GM19193 (cell line): ENCODE results near the gene MAOB.

Experiments used
- POLR2A ChIP-seq: IDR thresholded peaks from 4 replicates; pipeline ENCODE4 v1.6.1; 2011; ENCODE audit not compliant: insufficient read depth, insufficient read length; ENCODE audit errors: extremely low read depth

The MAOB gene

DNA sequence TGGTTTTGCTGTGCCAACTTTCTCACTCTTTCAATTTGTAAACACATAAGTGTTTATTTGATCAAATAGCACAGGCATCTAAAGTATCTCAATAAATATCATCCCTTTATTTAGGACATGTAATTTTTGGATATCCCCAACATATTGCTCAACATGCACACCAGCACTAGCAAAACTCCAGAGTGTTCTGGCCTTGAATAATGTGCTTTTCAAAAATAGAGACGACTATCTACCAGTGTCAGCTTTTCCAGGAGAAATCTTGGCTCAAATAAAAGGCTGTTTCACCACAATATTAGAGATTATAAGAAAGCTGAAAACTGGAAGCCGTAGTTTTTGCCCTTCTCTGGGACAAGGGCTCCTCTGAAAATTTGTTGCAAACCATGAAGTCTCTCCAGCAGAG, 67.0 kb downstream of the MAOB start:
- no peak for TF ChIP-seq POLR2A

DNA sequence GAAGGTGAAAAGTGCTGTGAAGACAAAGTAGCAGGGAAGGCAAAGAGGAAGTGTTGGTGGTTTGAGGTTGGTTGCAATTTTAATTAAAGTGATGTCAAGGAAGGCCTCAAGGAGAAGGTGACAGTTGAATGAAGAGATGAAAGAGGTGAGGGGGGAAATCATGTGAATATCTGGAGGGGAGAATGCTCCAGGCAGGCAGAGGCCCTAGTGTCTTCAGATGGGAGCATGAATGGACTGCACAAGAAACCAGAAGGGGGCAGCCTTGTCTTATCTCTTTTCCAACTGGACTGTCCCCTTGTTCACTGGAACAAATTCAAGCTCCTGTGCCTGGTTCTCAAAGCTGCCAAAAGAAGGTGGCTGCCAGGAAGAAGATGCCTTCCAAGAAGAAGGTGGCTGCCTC, 68.4 kb downstream of the MAOB start:
- no peak for TF ChIP-seq POLR2A

DNA sequence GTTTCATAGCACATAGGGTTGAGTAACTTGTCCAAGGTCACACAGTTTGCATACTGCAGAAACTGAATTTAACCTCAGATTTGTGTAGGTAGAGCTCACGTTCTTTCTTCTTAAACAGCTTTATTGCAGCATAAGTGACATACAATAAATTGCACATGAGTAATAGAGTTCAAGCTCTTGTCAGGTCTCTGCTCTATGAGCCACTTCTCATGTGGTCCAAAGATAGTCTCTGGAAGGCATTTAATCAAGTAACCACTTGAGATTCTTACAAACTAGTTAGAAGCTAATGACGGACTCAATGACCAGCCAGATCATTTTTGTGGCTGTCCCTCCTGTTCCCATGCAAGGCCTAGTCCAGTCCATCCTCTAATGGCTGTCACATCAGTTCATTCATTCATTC, 68.9 kb downstream of the MAOB start:
- no peak for TF ChIP-seq POLR2A

DNA sequence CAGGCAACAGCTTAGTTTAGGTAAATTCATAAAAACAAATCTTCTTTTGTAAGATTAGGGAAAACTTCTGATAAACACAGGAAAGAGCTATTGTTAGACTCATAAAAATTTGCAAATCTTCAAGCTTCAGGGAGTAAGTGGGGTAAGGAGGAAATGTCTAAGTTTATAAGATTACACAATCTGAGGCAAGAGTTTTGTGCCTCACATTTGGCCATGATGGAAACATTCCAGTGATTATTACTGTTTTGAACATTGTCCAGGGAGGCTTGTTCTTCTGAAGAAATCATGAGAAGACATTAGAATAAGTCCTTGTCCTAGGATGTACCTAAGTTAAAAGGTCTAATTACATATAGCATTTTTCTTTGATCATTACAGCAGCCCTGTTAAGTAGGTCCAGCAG, 72.8 kb downstream of the MAOB start:
- no peak for TF ChIP-seq POLR2A

DNA sequence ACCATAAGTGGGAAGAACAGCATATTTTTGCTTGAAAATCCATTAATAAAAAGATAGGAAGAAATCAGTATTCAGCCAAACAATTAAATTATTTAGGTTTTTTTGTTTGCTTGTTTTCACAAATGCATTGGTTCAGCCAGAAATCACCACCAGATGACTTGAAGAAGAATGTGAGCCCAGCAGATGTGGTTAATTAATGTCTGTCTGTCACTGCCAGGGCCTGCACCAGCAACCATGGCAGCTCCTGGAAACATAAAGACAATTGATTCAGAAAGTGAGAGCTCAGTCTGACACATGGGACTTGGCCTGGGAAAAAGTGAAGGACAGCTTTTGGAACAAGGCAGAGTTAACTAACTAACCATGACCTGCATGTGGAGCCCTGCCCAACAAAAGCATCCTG, 74.0 kb downstream of the MAOB start:
- no peak for TF ChIP-seq POLR2A

DNA sequence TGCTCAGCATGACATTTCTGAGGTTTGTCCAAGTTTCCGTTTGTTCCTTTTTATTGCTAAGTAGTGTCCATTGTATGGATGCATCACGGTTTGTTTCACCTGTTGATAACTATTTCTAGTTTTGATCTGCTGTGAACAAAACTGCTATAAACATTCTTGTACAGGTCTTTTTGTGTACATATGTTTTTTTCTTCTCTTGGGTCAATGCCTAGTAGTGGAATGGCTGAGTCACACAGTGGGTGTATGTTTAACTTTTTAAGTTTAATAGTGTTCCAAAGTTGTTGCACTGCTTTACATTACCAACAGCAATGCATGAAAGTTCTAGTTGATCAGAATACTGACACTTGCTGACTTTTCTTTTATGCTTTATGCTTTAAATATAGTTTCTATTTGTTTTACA, 76.7 kb downstream of the MAOB start:
- TF ChIP-seq POLR2A, result no peak

DNA sequence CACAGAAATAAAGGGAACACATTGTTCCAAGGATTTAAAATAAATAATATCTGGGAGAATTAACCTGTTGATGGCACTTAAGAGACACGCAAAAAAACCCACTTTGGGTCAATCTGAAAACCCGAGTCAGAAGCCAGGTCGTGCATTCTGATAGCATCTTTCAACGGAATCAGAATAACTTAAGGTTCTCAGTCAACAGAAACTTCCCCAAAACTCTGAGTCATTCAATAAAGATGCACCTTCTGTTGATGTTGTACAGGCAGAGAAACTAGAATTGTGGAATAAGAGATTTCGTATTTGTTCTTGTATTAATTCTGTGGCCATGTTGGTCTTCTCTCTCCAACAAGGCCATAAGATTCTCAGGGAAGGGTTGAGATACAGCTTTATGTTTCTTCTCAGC, 78.2 kb downstream of the MAOB start:
- no peak for TF ChIP-seq POLR2A

DNA sequence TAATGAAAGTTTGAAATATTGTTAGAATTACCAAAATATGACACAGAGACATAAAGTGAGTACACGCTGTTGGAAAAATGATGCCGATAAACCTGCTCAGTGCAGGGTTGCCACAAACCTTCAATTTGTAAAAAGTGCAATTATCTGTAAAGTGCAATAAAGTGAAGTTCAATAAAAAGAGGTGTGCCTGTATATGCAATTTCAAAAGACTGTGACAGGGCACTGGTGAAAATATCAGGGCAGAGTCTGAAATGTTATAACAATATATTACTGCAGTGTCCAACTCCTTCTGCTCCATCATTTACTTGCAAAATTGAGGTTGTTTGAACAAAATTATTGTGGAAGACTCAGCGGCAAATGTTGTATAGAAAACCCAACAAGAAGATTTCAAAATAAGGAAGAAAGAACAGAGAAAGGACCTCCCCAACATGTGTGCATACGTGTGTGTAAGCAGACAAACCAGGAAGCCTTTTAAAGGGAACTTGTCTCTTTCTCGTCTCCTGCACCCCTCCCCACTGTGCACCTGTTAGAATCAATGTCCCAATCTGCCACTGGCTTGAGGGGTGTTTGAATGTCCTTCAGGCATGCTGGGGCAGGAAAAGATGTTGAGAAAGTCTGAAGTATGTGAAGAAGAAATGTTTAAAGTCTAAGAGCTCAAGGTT, 96.2 kb downstream of the MAOB start:
- TF ChIP-seq POLR2A, result no peak

DNA sequence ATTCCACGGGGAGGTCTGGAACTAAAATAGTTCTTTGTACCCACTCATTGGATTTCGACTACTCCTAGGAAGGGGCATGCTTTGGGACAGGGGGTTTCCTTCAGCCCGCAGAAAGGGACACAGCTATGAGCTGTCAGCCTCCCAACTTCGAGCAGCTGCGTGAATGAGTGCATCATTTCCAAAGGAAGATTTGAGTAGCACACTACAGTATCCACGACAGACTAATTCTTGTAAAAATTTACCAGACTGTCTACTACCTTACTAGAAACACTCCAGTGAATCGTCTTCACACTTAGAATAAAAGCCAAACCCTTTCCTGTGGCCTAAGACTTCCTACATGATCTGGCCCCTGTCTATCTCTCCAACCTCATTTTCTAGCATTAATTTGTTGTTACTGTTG, 124.2 kb downstream of the MAOB start:
- no peak for TF ChIP-seq POLR2A

DNA sequence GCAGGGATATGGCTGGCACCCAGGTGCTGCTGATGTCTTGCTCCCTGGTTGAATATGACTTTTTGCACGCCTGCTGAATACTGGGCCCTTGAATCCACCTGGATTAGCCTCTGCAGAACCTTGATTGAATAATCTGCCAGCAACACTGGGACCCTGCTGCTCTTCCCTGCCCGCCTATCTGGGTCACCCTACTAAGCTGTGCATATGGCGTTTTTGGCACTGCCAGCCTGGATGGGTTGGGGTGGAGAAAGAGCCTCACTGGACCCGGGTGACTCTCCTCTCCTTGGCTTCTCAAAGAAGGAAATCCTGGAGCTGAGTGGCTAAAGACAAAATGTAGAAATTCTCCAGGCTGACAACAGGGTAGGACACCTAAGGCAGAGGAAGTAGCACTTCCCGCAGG, 126.2 kb downstream of the MAOB start:
- no peak for TF ChIP-seq POLR2A

DNA sequence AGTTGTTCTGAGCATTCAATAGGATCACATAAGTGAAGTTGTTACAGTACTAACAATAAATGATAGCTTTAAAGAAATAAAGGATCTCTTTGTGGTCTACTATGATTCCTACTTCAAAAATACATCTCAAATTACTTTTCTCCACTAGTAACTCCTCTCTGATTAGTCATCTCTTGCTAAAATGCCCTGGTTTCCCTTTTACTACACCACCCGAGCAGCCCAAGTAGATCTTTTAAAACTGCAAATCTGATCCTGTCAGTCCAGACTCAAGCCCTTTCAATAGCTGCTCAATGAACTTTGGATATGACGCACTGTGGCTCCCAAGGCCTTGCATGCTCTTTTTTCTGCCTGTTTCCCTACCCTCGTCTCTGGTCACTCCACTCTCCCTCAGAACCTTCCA, 128.6 kb downstream of the MAOB start:
- TF ChIP-seq POLR2A, result no peak

DNA sequence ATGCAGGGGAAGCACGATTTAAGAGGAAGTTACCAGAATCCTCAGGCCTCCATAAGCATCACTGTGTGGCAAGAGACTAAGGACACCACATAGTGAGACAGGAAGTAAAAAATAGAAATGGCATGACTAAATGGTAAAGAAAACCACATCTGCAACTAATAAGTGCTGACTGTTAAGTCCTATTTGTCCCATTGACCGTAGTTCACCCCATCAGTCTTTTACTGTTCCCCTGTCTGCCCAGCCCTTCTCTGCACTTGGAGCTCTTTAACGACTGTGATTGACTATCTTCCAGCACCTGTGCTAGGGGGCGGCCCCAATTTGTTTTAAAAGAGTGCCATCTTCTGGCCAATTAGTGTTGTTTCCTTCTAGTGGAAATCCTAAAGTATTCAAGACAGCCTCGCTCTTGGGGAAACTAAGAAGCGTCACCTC, 132.0 kb downstream of the MAOB start:
- TF ChIP-seq POLR2A, result no peak

DNA sequence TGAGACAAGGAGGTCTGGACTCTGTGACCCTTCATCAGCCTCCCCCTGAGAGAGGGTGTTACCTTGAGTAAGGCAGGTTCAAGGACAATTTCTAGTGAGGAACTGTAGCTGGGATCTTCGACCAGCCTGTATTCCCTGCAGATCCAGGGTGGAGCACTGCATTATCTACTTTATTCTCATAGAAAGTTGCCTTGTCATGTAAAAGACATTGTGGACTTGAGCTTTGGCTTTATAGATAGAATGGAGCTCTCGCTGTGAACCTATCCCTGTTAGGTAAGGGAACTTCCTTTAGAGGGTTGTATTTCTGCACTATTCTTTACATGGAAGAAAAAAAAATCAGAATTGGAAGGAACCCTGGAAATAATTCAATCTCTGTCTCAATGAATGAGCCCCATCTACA, 134.8 kb downstream of the MAOB start:
- TF ChIP-seq POLR2A, result no peak

DNA sequence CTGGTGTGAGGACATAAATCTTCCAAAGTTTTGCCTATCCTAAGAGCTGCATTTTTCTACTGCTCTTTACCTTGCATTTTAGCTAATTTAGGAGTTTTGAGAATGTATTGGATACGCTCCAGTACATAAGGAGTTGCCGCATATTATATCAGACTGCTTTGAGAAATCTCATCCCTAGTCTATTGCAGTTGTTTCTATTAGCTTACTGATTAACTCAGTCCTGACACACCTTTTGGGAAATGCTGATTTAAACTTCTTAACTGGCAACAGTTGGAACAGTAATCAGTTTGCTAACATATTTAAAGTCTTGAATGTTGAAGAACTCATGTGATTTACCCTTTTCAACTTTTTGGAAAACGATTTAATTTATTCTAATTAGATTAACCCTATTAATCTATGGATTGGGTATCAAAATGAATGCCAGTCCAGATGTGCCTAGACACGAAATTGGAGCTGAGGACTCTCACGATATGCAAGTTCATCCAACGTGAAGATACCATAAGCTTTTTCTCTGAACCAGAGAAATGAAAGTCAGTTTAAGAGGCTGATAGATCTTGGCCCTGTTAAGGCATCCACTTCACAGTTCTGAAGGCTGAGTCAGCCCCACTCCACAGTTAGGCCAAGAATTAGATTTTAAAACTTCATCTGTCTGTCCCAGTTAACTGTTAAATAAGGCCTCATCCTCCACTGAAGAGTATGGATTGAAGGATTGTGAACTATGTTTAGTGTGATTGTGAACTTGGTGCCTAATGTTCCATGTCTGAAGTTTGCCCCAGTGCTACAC, 136.1 kb downstream of the MAOB start:
- TF ChIP-seq POLR2A, result no peak

DNA sequence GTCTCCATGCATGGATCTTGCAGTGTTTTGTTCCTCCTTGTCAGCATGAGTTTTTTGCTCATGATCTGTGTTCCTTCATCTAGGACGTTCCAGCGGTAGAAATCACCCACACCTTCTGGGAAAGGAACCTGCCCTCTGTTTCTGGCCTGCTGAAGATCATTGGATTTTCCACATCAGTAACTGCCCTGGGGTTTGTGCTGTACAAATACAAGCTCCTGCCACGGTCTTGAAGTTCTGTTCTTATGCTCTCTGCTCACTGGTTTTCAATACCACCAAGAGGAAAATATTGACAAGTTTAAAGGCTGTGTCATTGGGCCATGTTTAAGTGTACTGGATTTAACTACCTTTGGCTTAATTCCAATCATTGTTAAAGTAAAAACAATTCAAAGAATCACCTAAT, 138.0 kb downstream of the MAOB start:
- no peak for TF ChIP-seq POLR2A

DNA sequence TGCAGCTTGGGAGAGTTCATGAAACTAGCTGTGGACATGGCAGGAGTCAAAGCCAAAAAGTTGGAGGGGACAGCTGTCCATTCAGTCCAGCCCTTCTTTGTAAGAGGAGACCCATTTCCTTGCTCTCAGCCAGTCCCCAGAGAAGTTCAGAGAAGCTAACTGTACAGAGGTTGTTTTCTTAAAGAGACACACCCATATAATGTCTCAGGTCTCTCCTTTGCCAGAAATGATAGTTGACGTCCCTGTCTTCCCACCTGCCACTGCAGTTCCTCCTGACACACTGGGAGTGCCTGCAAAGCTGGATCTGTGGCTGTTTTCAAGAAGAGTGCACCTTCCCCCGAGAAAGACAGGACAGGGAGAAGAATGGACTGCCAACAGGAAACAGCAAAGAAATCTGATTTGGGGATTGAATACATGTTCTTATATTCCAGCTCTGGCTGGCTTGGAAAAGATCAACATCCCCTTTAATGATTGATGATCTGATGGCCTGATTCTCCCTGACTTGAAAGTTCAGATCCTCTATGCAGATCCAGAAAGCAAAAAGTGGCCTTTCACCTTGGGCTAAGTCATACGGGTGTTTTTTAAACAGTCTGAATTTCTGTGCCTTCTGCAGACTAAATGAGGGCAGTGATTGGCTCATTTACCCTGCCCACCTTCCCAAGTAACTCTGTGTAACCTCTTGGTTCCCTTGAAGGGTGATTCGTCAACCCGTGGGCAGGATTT, 139.0 kb downstream of the MAOB start:
- TF ChIP-seq POLR2A, result no peak
